HG03095 (cell line): ENCODE results near the gene PATE1.
"Not testable (repeated sequence)": the region's sequence is repeated elsewhere in the genome, so short reads cannot be mapped to it uniquely, and the experiment has no call there.

ENCODE experiments used
- ATAC-seq: cut with Tn5 transposase; IDR thresholded peaks from one replicate; pipeline ENCODE4 v1.9.1; 2021; ENCODE audit warnings: moderate library complexity; ENCODE audit not compliant: unreplicated experiment

Gene PATE1, protein sequence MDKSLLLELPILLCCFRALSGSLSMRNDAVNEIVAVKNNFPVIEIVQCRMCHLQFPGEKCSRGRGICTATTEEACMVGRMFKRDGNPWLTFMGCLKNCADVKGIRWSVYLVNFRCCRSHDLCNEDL

DNA sequence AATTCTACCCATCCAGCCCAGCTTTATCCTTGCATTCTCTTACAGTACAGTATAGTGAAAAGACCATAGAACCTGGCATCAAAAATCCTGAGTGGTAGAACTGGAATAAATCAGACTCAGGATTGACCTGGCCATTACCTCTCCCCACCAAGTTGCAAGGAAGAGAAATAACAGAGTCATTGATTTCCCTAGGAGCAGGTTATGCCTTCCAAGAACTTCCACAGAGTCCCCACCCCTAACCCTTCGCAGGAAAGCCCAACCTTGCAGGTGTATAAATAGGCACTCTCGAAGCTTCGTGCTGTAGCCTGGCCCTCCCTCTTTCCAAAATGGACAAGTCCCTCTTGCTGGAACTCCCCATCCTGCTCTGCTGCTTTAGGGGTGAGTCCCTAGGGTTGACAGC is at the start of gene PATE1:
Gene PATE1, plus strand, starts transcription at position 301 of the 400 bp plus-strand sequence. Its CDS starts 26 bp downstream, at position 327.
- no peak for ATAC-seq

DNA sequence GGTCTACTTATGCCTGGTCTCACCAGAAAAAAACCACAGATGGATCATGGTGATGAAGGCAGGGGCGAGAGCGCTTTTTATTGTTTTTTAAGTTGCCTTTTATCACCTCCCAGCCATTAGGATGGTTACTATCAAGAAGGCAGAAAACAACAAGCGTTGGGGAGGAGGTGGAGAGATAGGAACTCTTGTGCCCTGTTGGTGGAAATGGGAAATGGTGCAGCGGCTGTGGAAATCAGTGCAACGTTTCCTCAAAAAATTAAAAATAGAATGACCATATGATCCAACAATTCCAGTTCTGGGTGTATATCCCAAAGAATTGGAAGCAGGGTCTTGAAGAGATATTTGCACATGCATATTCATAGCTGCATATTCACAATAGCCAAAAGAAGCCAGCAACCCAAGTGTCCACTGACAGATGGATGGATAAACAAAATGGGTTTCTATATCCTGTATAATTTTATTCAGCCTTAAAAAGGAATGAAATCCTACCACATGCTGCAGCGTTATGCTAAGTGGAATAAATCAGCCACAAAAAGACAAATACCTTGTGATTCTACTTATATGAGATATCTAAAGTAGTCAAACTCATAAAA is 45.0 kb upstream of the PATE1 start:
- no peak for ATAC-seq

DNA sequence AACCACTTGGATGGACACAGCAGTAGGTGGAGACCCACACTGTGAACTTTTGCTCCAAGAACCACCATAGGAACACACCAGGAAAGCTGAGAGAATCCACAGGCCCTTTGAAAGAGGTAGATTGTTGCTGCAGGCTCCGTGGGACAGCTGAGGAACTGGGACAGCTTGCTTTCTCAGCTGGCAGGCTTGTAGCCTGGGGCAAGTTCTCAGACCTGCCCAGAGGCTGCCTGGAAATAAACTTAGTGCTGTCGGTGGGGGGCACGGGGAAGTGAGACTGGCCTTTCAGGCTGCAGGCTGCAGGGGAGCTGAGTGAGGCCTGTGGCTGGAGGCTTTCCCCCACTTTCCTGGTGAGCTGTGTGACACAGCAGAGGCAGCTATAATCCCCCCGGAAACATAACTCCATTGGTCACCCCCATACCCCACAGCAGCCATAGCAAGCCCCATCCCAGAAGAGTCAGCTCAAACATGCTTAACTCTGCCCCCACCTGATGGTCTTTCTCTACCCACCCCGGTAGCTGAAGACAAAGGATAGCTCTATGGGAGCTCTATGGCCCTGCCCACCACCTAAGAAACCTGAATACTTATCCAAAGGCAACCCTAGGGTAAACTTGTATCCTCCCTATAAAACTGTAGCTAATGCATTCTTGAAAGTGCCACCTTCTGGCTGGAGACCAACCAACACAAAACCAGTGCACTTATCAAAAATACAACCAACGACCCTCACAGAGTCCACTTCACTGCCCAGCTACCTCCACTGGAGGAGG is 44.0 kb upstream of the PATE1 start:
- no peak for ATAC-seq

DNA sequence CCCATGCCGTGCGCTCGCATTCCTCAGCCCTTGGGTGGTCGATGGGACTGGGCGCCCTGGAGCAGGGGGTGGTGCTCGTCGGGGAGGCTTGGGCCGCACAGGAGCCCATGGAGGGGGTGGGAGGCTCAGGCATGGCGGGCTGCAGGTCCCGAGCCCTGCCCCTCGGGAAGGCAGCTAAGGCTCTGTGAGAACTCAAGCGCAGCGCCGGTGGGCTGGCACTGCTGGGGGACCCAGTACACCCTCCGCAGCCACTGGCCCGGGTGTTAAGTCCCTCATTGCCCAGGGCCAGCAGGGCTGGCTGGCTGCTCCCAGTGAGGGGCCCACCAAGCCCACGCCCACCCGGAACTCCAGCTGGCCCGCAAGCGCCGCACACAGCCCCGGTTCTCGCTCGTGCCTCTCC is 41.4 kb upstream of the PATE1 start:
- ATAC-seq, result not testable (repeated sequence)

DNA sequence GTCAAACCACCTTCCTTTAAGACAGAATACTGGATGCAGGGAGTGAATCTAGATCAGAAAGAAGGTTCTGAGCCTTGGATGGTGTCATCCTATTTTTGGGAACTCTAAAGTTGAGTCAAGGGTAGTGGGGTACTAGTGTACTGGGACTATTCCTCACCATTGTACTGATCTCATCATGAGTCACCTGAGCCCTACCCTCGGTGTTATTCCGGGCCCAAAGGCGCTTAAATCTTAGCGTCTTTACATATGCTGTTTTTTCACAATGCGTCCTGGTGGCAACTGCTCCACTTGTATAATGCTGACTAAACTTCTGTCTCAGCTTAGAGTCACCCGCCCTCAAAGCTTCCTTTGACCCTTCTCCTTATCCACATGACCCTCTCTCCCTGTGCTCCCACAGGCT is 25.3 kb upstream of the PATE1 start:
- ATAC-seq, result no peak

DNA sequence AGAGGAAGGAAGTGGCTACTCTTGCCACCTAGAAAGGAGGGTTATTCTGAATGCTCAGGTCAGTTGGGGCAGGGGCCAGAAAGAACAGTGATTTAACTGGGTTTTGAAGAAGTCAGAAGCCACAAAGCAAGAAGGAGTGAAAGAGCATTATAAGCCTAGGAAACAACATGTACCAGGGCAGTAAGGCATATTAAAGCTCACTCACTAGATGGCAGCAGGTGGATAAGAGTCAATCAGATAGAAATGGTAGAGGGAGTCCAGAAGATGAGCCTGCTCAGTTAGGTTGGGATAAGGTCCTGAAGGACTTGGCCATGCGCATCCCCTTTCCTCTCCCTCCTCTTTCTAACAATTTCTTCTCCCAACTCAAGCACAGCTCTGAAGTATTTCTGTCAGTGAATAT is 22.0 kb upstream of the PATE1 start:
- ATAC-seq, result no peak

DNA sequence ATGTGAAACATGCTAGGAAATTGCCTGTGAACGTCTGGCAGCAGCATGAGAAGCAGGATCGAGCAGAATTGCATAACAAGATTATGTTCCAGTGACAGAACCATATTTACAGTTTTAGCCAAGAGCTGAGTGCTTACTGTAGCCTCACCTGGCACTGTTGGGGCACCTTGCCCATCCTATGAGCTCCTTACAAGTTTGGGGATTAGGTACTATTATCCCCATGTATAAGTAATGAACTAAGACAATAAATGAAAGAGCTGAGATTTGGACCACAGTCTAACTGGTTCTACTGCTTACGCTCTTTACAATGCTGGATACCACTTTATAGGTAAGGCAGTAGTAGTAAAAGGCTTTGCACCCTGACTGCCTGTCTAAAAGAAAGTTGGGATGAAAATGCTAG is 17.1 kb upstream of the PATE1 start:
- no peak for ATAC-seq

DNA sequence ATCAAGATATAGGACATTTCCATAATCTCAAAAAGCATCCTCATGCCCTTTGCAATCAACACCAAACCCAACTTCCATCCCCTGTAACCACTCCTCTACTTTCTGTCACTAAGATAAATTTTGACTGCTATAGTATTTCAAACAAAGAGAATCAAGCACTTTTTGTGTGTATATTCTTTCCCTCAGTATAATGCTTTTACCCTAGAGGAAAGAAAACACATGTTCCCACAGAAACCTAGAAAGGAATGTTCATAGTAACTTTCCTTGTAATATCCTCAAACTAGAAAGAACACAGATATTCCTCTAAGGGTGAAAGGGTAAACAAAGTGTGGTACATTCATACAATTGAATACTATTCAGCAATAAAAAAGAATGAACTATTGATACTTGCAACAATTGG is 5.5 kb upstream of the PATE1 start:
- ATAC-seq, result no peak

DNA sequence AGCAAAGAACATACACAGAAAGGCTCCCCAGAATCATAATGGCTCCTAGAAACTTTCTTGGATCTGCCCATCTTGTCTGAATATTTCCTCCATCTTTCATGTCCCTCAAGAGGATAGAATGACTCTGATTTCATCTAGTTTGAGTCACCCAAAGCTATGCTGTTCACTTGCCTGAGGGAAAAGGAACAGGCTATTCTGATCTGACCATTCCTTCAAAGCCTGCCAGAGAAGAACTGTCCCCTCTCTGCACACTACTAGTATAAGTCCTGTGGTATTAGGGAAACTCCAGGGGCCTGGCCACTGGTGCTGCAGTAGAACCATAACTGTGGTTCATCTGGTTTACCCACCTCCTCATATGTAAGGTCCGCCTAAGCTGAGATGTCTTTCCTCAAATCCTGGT is 2.4 kb upstream of the PATE1 start:
- no peak for ATAC-seq

DNA sequence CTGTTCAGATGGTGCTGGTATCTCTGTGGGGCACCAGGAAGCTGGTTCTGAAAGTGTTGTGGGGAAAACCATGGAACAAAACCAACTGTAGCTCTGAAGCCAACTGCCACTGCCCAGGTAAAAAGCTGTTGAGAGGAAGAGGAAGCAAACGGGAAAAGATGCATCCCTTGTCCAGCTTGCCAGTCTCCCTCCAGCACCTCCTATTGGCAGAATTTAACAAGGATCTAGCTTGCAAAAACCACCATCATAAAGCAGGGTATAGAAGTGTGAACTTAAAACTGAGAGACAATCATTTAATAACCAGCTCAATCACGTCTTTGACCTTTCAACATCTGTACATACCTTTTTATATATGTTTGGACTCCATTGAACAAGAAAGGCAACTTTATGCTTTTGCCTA is 4.5 kb downstream of the PATE1 start:
- no peak for ATAC-seq

DNA sequence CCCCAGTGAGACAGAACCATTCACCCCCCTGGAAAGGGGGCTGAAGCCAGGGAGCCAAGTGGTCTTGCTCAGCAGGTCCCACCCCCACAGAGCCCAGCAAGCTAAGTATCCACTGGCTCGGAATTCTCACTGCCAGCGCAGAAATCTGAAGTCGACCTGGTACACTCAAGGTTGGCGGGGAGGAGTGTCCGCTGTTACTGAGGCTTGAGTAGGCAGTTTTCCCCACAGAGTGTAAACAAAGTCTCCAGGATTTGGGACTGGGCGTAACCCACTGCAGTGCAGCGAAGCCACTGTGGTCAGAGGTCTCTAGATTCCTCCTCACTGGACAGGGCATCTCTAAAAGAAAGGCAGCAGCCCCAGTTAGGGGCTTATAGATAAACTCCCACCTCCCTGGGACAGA is 10.0 kb downstream of the PATE1 start:
- no peak for ATAC-seq

DNA sequence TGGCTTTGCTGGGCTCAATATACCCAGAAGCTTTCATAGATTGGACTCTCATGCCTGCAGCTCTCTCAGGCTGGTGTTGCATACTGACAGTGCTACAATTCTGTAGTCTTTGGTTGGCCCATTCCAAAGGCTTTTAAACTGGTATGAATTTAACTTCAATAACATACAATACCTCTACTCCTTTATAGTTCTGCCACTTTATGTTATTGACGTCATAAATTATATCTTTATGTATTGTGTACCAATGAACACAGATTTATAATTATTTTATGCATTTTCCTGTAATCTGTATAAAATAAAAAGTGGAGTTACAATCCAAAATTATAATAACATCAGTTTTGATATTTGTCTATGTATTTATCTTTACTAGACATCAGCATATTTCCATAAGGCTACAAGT is 16.4 kb downstream of the PATE1 start:
- ATAC-seq, result no peak

DNA sequence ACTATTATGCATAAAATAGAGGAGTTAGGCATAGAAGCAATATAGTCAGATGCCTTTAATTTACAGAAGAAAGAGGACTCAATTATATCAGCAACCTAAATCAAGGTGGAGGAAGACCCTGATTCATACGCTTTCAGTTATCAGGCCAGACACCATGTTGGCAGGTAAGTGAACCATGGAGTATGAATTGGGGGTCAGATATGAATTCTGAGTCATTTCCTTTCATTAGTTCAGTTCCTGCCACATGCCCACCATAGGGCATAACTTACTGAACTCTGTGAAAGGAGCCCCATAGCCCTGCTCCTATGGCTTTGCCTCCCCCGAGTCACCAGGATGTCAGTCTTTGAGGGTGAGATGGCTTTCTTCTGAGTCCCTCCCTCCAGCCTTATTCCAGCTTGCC is 17.4 kb downstream of the PATE1 start:
- no peak for ATAC-seq

DNA sequence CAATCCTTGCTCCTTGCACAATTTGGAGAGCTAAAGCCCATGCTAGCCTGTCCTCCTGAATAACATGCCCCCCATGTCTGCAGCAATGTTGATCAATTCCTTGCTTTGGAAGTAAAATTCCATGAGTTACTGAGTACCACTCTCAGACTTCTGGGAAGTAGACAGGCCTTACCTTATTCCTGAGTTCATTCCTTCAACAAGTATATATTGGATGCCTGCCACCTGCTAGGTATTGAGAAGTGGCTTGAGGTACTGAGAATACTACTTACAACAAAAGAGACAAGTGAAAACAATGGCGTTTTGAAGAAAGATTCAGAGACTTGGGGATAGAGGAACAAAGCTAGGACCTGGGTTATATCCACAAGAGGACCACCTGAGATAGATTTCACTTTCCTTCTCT is 20.2 kb downstream of the PATE1 start:
- no peak for ATAC-seq

DNA sequence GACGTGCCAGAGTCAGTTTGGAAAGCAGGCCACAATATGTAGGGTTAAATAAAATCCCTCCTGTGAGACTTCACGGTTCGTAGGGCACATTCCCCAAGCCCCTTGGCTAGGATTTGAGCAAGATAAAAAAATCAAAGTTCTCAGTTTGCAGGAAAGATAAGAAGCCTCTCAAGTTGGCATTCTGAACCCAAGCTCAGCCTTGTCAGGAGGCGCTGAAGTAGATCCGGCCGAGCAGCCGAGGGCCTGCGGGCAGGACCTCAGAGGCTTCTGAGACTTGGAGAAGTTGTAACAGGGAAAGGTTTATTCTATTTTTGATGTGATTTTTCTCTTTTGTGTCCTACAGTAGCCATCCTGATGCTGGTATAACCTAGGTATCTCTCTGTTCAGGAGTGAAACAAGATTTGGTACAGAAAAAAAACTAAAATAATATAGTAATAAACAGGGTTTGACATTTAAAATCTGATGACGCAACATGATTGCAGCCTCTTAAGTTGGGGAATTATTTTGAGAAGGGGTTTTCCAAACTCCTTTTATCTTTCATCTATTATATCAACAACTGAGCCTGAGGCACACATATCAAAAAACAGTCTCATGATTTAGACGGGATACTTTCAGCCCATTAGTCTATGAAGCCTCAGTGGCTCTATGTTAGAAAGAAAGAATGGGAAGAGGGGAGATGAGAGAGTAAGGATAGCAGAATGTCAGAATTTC is 22.4 kb downstream of the PATE1 start:
- ATAC-seq, result no peak

DNA sequence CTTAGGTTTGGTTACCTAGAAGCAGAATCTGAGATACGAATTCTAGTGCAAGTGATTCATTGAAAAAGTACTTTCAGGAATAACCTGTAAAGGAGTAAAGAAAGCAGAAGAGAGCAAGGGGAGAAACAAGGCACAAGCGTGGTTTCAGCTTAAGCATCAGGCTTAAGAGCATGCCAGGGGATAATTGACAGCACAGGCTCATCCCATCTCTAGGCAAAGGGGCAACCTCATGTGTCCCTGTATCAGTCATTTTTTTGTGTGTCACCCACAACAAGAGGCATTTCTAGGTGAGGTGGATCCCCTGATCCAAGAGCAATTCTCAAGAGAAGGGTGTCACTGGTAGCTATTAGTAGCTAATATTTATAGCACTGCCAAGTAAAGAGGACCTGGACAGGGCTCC is 24.5 kb downstream of the PATE1 start:
- no peak for ATAC-seq

DNA sequence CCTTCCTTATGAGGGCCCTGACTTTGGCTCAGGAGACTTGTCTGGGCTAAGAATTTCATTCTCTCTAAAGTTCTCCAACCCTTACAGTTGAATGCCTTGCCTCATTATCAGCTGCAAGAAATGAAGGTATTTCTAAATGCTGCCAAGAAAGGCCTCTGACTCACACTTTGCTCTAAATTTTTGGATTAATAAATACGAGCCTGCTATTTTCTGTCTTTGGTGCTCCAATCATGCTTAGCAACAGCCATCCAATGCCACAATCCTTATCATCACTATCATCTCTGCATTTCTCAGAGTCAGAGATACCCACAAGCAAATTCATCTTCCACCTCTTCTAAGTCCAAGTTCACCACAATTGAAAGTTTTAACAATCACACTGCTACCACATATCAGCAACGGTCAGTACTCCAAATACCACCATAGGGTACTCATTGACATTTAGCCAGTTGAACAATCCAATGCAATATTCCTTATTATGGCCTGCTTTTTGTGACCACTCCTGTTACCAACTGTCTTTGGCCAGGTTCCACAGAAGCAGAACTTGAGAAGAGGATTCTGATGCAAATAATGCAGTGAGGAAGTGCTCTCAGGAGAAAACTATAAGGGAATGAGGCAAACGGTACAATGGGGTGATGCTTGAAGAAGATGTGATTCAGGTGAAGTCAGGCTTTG is 26.9 kb downstream of the PATE1 start:
- ATAC-seq, result no peak

DNA sequence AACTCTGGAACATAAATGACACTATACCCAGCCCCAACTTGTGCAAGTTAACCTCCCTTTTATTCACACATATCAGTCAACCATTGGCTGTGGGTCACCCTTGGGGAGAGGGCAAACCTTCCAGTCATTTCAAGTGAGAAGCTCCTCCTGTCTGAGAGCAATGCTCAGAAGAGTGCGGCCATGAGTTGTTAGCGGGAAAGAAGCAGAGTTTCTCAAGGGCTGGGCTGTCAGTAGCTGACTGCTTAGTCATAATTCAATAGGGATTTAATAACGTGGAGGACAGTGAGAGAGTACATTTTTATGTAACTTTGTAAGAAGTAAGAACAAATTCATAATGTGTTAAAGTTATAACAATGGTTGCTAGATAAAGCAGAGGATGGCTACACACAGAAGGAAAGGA is 27.4 kb downstream of the PATE1 start:
- ATAC-seq, result no peak

DNA sequence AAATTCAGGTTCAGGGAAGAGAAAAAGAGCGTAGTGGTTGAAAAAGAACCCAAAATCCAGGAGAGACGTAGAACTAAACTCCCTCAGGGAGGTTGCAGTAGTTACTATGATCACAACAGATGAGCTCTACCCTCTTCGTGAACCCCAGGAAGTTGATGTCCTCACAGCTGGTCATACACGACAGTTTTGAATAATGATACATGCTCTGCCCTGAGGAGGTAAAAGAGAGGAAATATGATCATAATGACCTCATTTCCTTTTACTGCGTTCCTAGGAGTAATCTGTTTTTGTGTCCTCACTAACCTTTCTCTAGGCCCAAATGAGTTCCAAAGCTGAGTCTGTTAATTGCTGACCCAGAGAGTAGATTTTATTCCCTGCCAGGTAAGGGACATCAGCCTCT is 31.2 kb downstream of the PATE1 start:
- no peak for ATAC-seq

DNA sequence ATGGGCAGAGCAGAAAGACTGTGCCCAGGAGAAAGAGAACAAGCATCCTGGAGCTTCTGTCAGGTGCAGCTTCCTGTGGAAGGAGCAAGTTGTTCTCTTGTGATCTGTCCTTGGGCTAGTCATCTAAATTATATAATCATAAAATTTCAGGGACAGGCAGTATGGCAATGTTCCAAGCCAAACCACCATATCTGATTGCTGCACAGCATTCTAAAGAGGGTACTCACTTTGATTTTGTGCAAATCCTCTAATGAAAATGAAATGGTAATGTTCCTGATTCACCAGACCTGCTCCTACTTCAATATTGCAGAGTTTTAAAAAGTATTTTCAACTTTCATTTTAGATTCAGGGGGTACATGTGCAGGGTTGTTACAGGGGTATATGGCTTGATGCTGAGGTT is 32.6 kb downstream of the PATE1 start, which contains the start of gene PATE2:
Gene PATE2, minus strand, starts transcription at position 101 of the 400 bp plus-strand sequence. Its CDS starts 55 bp downstream, at position 46.
- no peak for ATAC-seq

DNA sequence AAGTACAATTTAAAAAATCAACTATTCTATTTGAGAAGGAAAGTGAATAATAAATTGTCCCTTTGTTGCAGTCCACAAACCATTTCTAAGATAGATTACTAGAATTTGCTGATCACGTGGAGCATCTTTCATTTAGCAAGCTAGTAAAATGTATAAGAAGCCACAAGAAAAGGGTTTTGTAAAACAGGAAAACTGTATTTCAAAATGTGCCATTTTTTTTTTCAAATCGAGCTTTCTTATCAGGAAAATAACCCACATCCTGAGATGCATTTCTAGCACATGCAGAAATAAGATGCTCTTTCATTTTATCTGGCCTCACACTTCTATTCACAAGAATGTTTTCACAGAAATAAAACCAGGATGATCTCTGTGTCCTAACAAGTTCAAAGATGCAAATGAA is 38.6 kb downstream of the PATE1 start:
- no peak for ATAC-seq
